ENCODE data around the gene QPRT. TPM values are rescaled to one million over a fixed set of nuclear protein-coding genes. Genes with fewer than 3 reads are reported as not detected.

QPRT gene
- total RNA-seq, 2 experiments from 2014 or later: 0.19 to 0.45 TPM

GRCh38 chr16:29644973-29645693, 33.8 kb upstream of the QPRT start:
- ATAC-seq (ENCODE audit: poor library complexity) (no peak), DNase-seq (peak in 3 of 14 experiments; percentile 23 to 31 (median 28))
- Mint-ChIP-seq H3K4me3 (no peak overlapping the region), H3K4me1 (ENCODE audit: low read depth) (peaks cover 25% of the 10 kb centered on the region), H3K27ac (no peak overlapping the region), H3K9me3 (no peaks in the 10 kb centered on the region), H3K36me3 (ENCODE audit: low read depth) (no peaks in the 10 kb centered on the region), H3K27me3 (no peaks in the 10 kb centered on the region)
- intact Hi-C loops (cut with DNase I, micrococcal nuclease): loop anchor here in 1 of 2 experiments (5.0 kb wide), 2 partner anchors 42 to 377 kb away; partner anchors contain the start of gene C16orf92
- TF ChIP-seq, protein P1, sequence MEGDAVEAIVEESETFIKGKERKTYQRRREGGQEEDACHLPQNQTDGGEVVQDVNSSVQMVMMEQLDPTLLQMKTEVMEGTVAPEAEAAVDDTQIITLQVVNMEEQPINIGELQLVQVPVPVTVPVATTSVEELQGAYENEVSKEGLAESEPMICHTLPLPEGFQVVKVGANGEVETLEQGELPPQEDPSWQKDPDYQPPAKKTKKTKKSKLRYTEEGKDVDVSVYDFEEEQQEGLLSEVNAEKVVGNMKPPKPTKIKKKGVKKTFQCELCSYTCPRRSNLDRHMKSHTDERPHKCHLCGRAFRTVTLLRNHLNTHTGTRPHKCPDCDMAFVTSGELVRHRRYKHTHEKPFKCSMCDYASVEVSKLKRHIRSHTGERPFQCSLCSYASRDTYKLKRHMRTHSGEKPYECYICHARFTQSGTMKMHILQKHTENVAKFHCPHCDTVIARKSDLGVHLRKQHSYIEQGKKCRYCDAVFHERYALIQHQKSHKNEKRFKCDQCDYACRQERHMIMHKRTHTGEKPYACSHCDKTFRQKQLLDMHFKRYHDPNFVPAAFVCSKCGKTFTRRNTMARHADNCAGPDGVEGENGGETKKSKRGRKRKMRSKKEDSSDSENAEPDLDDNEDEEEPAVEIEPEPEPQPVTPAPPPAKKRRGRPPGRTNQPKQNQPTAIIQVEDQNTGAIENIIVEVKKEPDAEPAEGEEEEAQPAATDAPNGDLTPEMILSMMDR (IDR thresholded peaks at IDR 0.05): no peak
- no peak overlapping the region for H3K4me3 ChIP-seq (ENCODE audit: low read length)
- no peak overlapping the region for H3K27ac ChIP-seq (ENCODE audit: low read depth in 1 of 2, low read length in 2 of 2)
- H3K27me3 ChIP-seq (ENCODE audit: control insufficient read depth in 1 of 2, insufficient read depth in 2 of 2, low read length in 2 of 2): no peaks in the 10 kb centered on the region
- ChIA-PET POLR2A (no interaction called here), CTCF (no interaction called here)
- no peaks in the 10 kb centered on the region for H3K36me3 ChIP-seq (ENCODE audit: insufficient read depth, low read length)
- H3K4me1 ChIP-seq (ENCODE audit: insufficient read depth, low read length): peaks cover 25% of the 10 kb centered on the region
- no peaks in the 10 kb centered on the region for H3K9me3 ChIP-seq (ENCODE audit: control insufficient read depth in 1 of 2, insufficient read depth in 1 of 2, low read length in 2 of 2)

DNA sequence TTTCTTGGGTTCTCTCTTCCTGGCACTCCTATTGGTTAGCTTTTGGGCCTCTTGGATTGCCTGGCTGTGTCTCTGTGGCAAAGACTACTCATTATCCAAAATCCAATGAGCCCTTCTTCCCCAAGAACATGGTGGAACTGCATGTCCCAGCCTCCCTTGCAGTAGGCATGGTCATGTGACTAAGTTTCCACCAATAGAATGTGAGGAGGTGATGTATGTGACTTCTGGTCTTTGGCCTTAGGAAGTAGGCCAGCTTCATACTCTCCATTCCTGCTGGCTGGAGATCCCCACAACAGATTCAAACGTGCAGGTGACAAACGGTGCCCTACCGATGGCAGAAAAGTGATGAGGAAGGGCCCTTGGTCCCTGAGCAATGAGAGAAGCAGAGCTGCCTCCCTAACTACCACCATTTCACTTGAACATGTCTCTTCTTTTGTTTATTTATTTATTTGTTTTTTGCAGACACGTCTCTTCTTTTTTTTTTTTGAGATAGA, 33.2 kb upstream of the QPRT start:
- peaks cover 19% of the 10 kb centered on the region for H3K4me1 Mint-ChIP-seq (ENCODE audit: low read depth)
- H3K4me3 Mint-ChIP-seq: no peak overlapping the region
- no peaks in the 10 kb centered on the region for H3K36me3 Mint-ChIP-seq (ENCODE audit: low read depth)
- no peaks in the 10 kb centered on the region for H3K9me3 Mint-ChIP-seq
- DNase-seq: peak in 3 of 14 experiments; percentile 36 to 51 (median 45)
- H3K4me1 ChIP-seq (ENCODE audit: insufficient read depth, low read length): peaks cover 21% of the 10 kb centered on the region
- no peak overlapping the region for H3K27ac ChIP-seq (ENCODE audit: low read depth in 1 of 2, low read length in 2 of 2)
- intact Hi-C loops (cut with DNase I, micrococcal nuclease): loop anchor here in 1 of 2 experiments (5.0 kb wide), 2 partner anchors 42 to 377 kb away; partner anchors contain the start of gene C16orf92
- ChIA-PET POLR2A (no interaction called here), CTCF (no interaction called here)
- TF ChIP-seq, protein P1 (IDR thresholded peaks at IDR 0.05): no peak
- H3K27me3 ChIP-seq (ENCODE audit: control insufficient read depth in 1 of 2, insufficient read depth in 2 of 2, low read length in 2 of 2): no peaks in the 10 kb centered on the region
- no peak for ATAC-seq (ENCODE audit: poor library complexity)
- no peaks in the 10 kb centered on the region for H3K36me3 ChIP-seq (ENCODE audit: insufficient read depth, low read length)
- no peaks in the 10 kb centered on the region for H3K27me3 Mint-ChIP-seq
- no peak overlapping the region for H3K27ac Mint-ChIP-seq
- H3K4me3 ChIP-seq (ENCODE audit: low read length): no peak overlapping the region
- no peaks in the 10 kb centered on the region for H3K9me3 ChIP-seq (ENCODE audit: control insufficient read depth in 1 of 2, insufficient read depth in 1 of 2, low read length in 2 of 2)

GRCh38 chr16:29646947-29647346, 32.0 kb upstream of the QPRT start:
- Mint-ChIP-seq H3K27ac (no peak overlapping the region), H3K4me3 (no peak overlapping the region), H3K27me3 (no peaks in the 10 kb centered on the region), H3K4me1 (ENCODE audit: low read depth) (peaks cover 8% of the 10 kb centered on the region), H3K36me3 (ENCODE audit: low read depth) (no peaks in the 10 kb centered on the region), H3K9me3 (no peaks in the 10 kb centered on the region)
- ATAC-seq (ENCODE audit: poor library complexity) (no peak), DNase-seq (no peak)
- Histone ChIP-seq H3K4me3 (ENCODE audit: low read length) (no peak overlapping the region), H3K27me3 (ENCODE audit: control insufficient read depth in 1 of 2, insufficient read depth in 2 of 2, low read length in 2 of 2) (no peaks in the 10 kb centered on the region), H3K27ac (ENCODE audit: low read depth in 1 of 2, low read length in 2 of 2) (no peak overlapping the region), H3K36me3 (ENCODE audit: insufficient read depth, low read length) (no peaks in the 10 kb centered on the region), H3K4me1 (ENCODE audit: insufficient read depth, low read length) (peaks cover 9% of the 10 kb centered on the region), H3K9me3 (ENCODE audit: control insufficient read depth in 1 of 2, insufficient read depth in 1 of 2, low read length in 2 of 2) (no peaks in the 10 kb centered on the region)
- POLR2A ChIA-PET: no interaction called here
- intact Hi-C loops (cut with DNase I, micrococcal nuclease): loop anchor here in 1 of 2 experiments (5.0 kb wide), 2 partner anchors 40 to 375 kb away; partner anchors contain the start of gene C16orf92
- TF ChIP-seq, protein P1 (IDR thresholded peaks at IDR 0.05): no peak
- CTCF ChIA-PET: interaction anchor here (1.2 kb wide), 1 partner anchor 10 kb away, joined by 3 read pairs; no protein-coding TSS in a partner anchor

All from CD4-positive, alpha-beta T cell (primary cell).